Naive thymus-derived CD4-positive, alpha-beta T cell (primary cell): ENCODE data around the gene DHRS13. TPM values are rescaled to one million over a fixed set of nuclear protein-coding genes. Genes with fewer than 3 reads are reported as not detected.
"Not testable (repeated sequence)": the region's sequence is repeated elsewhere in the genome, so short reads cannot be mapped to it uniquely, and the experiment has no call there.

Experiments used
- ATAC-seq: fragments of 150-1000 bp; cut with Tn5 transposase; 2 replicates; pipeline ENCODE4 v1.10.0; 2021; ENCODE audit warnings: mild to moderate bottlenecking, moderate library complexity
- CTCF ChIA-PET: fragments of 350-600 bp; sonication (Branson Sonifier 250); formaldehyde crosslinking; loops from one replicate; lab custom pipeline; 2021; ENCODE audit warnings: antibody characterized with exemption; lab: Charles Lee
- POLR2A ChIA-PET: fragments of 350-600 bp; sonication (Branson Sonifier 250); formaldehyde crosslinking; loops from one replicate; lab custom pipeline; 2021; ENCODE audit warnings: antibody characterized with exemption, inconsistent platforms; lab: Charles Lee
- DNase-seq, 9 donors: peaks; one replicate each; pipeline versions ENCODE4 v3.0.0 to v3.0.0-alpha.2; 2020 to 2022; ENCODE audit warnings: mixed read lengths in 1 of 9
- H3K27ac ChIP-seq: one replicate; pipeline ENCODE4 v1.7.0; 2013; ENCODE audit warnings: mild to moderate bottlenecking, low read depth, low read length, moderate library complexity
- H3K27me3 ChIP-seq, 2 donors: one replicate each; pipeline ENCODE4 v1.7.0; 2013; ENCODE audit warnings: low read length in 2 of 2, mild to moderate bottlenecking in 2 of 2, moderate library complexity in 2 of 2; ENCODE audit not compliant: control insufficient read depth in 2 of 2, insufficient read depth in 2 of 2
- H3K36me3 ChIP-seq, 3 experiments: 1 replicate in 2 of 3; 2 replicates in 1 of 3; pipeline ENCODE4 v1.7.0; 2013; ENCODE audit warnings: low read length in 3 of 3, mild to moderate bottlenecking in 3 of 3, moderate library complexity in 1 of 3; ENCODE audit not compliant: insufficient read depth in 3 of 3, control insufficient read depth in 2 of 3
- H3K4me1 ChIP-seq, 2 donors: one replicate each; pipeline ENCODE4 v1.7.0; 2013; ENCODE audit warnings: low read length in 2 of 2, mild to moderate bottlenecking in 2 of 2, moderate library complexity in 1 of 2; ENCODE audit not compliant: control insufficient read depth in 2 of 2, insufficient read depth in 2 of 2
- H3K4me3 ChIP-seq: 2 replicates; pipeline ENCODE4 v1.7.0; 2013; ENCODE audit warnings: mild to moderate bottlenecking, low read length
- H3K9me3 ChIP-seq, 3 experiments: 1 replicate in 2 of 3; 2 replicates in 1 of 3; pipeline ENCODE4 v1.7.0; 2013; ENCODE audit warnings: low read length in 3 of 3; ENCODE audit not compliant: control insufficient read depth in 2 of 3
- H3K27ac Mint-ChIP-seq, 9 donors: one replicate each; pipeline ENCODE4 v1.8.0; 2020 to 2022; ENCODE audit warnings: mixed read lengths in 9 of 9, mild to moderate bottlenecking in 8 of 9, moderate library complexity in 5 of 9, inconsistent platforms in 2 of 9
- H3K27me3 Mint-ChIP-seq, 5 donors: one replicate each; pipeline ENCODE4 v1.8.0; 2021 to 2022; ENCODE audit warnings: mixed read lengths in 5 of 5, mild to moderate bottlenecking in 1 of 5
- H3K36me3 Mint-ChIP-seq, 5 donors: one replicate each; pipeline ENCODE4 v1.8.0; 2020 to 2022; ENCODE audit warnings: mixed read lengths in 5 of 5, mild to moderate bottlenecking in 3 of 5, inconsistent platforms in 1 of 5
- H3K4me1 Mint-ChIP-seq, 7 donors: one replicate each; pipeline ENCODE4 v1.8.0; 2020 to 2022; ENCODE audit warnings: mixed read lengths in 7 of 7, mild to moderate bottlenecking in 3 of 7, inconsistent platforms in 1 of 7
- H3K4me3 Mint-ChIP-seq, 10 donors: one replicate each; pipeline ENCODE4 v1.8.0; 2020 to 2022; ENCODE audit warnings: mild to moderate bottlenecking in 10 of 10, mixed read lengths in 10 of 10, moderate library complexity in 6 of 10, inconsistent platforms in 2 of 10
- H3K9me3 Mint-ChIP-seq, 11 donors: one replicate each; pipeline ENCODE4 v1.8.0; 2020 to 2022; ENCODE audit warnings: mixed read lengths in 11 of 11, mild to moderate bottlenecking in 4 of 11, inconsistent platforms in 1 of 11, moderate library complexity in 1 of 11
- intact Hi-C, 2 donors: fragments of 100-400 bp; cut with micrococcal nuclease; formaldehyde crosslinking; loops; one replicate each; pipeline ENCODE4 v1.15.1; 2023
- polyA plus RNA-seq, 2 donors: library from polyadenylated mRNA; unstranded; fragments of 300-500 nt; fragmentation: Illumina TruSeq; gene quantifications; one replicate each; pipeline ENCODE4 v1.2.3, GENCODE V29; 2021
- total RNA-seq, 6 experiments: library from RNA in 5 of 6; stranded (reverse) in 5 of 6; gene quantifications; 1 replicate in 5 of 6; 2 replicates in 1 of 6; pipeline ENCODE4 v1.2.3 and lab custom pipeline; 2021 to 2026

The DHRS13 gene
- total and polyA plus RNA-seq, 7 experiments from 2014 or later, result 15.3 to 51.3 (median 29.9) TPM

- ATAC-seq, result peak; percentile 38
Measured at GRCh38 chr17:28940142-28940541, 37.3 kb upstream of the DHRS13 start.

GRCh38 chr17:28938552-28938951, 35.7 kb upstream of the DHRS13 start:
- intact Hi-C loops, result no loop called here
- peaks cover 0 to 21% (median 3%) of the 10 kb centered on the region in 5 donors for H3K36me3 Mint-ChIP-seq

More at GRCh38 chr17:28940142-28940541, 37.3 kb upstream of the DHRS13 start:
- CTCF ChIA-PET, result interaction anchor here (2.0 kb wide), 1 partner anchor 10 kb away, joined by 4 read pairs; no protein-coding TSS in a partner anchor
- H3K36me3 Mint-ChIP-seq, result peaks cover 0 to 20% (median 3%) of the 10 kb centered on the region in 5 donors
- Histone ChIP-seq H3K27me3 (no peaks in the 10 kb centered on the region), H3K27ac (no peak overlapping the region), H3K36me3 (peaks cover 0 to 11% (median 8%) of the 10 kb centered on the region in 3 experiments), H3K4me1 (peaks cover 28 to 41% of the 10 kb centered on the region in 2 donors), H3K9me3 (no peaks in the 10 kb centered on the region), H3K4me3 (no peak overlapping the region)
- intact Hi-C loops, result loop anchor here in 1 of 2 donors (1.0 to 2.0 kb wide), 2 partner anchors 8 to 13 kb away; no protein-coding TSS in a partner anchor
- H3K4me3 Mint-ChIP-seq, result peak overlapping the region; percentile 30 to 65 (median 47)
- H3K27ac Mint-ChIP-seq, result peak overlapping the region in 8 of 9 donors; percentile 6 to 77 (median 53)
- peaks cover 61 to 97% (median 86%) of the 10 kb centered on the region in 7 donors for H3K4me1 Mint-ChIP-seq
- no peaks in the 10 kb centered on the region for H3K9me3 Mint-ChIP-seq
- no peak for DNase-seq
- POLR2A ChIA-PET, result interaction anchor here (1.0 to 12.6 kb wide), 4 partner anchors 11 to 85 kb away, joined by 3 to 107 read pairs (median 5); partner anchors contain the start of genes ERAL1 and PHF12
- H3K27me3 Mint-ChIP-seq, result no peaks in the 10 kb centered on the region

GRCh38 chr17:28937044-28937729, 34.3 kb upstream of the DHRS13 start:
- H3K27ac ChIP-seq, result no peak overlapping the region
- Mint-ChIP-seq H3K27me3 (no peaks in the 10 kb centered on the region), H3K4me3 (peak overlapping the region in 1 of 10 donors; percentile 36), H3K27ac (peak overlapping the region in 6 of 9 donors; percentile 32 to 79 (median 71)), H3K9me3 (no peaks in the 10 kb centered on the region), H3K36me3 (peaks cover 0 to 19% (median 3%) of the 10 kb centered on the region in 5 donors), H3K4me1 (peaks cover 63 to 95% (median 88%) of the 10 kb centered on the region in 7 donors)
- POLR2A ChIA-PET, result interaction anchor here (0.7 to 12.6 kb wide), 8 partner anchors 9 to 846 kb away, joined by 3 to 107 read pairs (median 4); partner anchors contain the start of genes FLOT2 and PHF12
- no peak overlapping the region for H3K4me3 ChIP-seq
- no peaks in the 10 kb centered on the region for H3K27me3 ChIP-seq
- ATAC-seq, result peak; percentile 8
- no peaks in the 10 kb centered on the region for H3K9me3 ChIP-seq
- CTCF ChIA-PET, result interaction anchor here (0.6 to 1.5 kb wide), 4 partner anchors 19 to 180 kb away, joined by 3 to 5 read pairs (median 3); no protein-coding TSS in a partner anchor
- H3K36me3 ChIP-seq, result no peaks in the 10 kb centered on the region
- peaks cover 20 to 41% of the 10 kb centered on the region in 2 donors for H3K4me1 ChIP-seq
- intact Hi-C loops, result no loop called here
- DNase-seq, result no peak

More at GRCh38 chr17:28938552-28938951, 35.7 kb upstream of the DHRS13 start:
- peaks cover 65 to 94% (median 83%) of the 10 kb centered on the region in 7 donors for H3K4me1 Mint-ChIP-seq
- H3K27me3 ChIP-seq, result no peaks in the 10 kb centered on the region
- POLR2A ChIA-PET, result interaction anchor here (0.6 to 12.6 kb wide), 8 partner anchors 9 to 319 kb away, joined by 3 to 107 read pairs (median 6); partner anchors contain the start of genes FAM222B, FLOT2 and PHF12
- H3K27ac ChIP-seq, result no peak overlapping the region
- no peaks in the 10 kb centered on the region for H3K9me3 ChIP-seq
- peaks cover 0 to 2% (median 2%) of the 10 kb centered on the region in 3 experiments for H3K36me3 ChIP-seq
- peak overlapping the region in 8 of 9 donors; percentile 32 to 86 (median 59) for H3K27ac Mint-ChIP-seq
- no peak for ATAC-seq
- no peaks in the 10 kb centered on the region for H3K27me3 Mint-ChIP-seq
- no peak for DNase-seq
- H3K4me1 ChIP-seq, result peaks cover 20 to 40% of the 10 kb centered on the region in 2 donors
- H3K9me3 Mint-ChIP-seq, result no peaks in the 10 kb centered on the region
- CTCF ChIA-PET, result interaction anchor here (0.6 to 1.7 kb wide), 2 partner anchors 8 to 21 kb away, joined by 3 read pairs; no protein-coding TSS in a partner anchor
- no peak overlapping the region for H3K4me3 ChIP-seq
- peak overlapping the region in 4 of 10 donors; percentile 16 to 65 (median 41) for H3K4me3 Mint-ChIP-seq

- H3K27me3 ChIP-seq, result no peaks in the 10 kb centered on the region
- POLR2A ChIA-PET, result interaction anchor here (0.5 to 12.6 kb wide), 3 partner anchors 11 to 86 kb away, joined by 3 to 107 read pairs (median 4); partner anchors contain the start of gene PHF12
- H3K27ac ChIP-seq, result no peak overlapping the region
- Mint-ChIP-seq H3K27me3 (no peaks in the 10 kb centered on the region), H3K27ac (peak overlapping the region in 8 of 9 donors; percentile 24 to 83 (median 74)), H3K4me3 (peak overlapping the region in 2 of 10 donors; percentile 15 to 45), H3K36me3 (peaks cover 0 to 14% (median 0%) of the 10 kb centered on the region in 5 donors), H3K4me1 (peaks cover 50 to 92% (median 82%) of the 10 kb centered on the region in 7 donors), H3K9me3 (no peaks in the 10 kb centered on the region)
- H3K36me3 ChIP-seq, result no peaks in the 10 kb centered on the region
- intact Hi-C loops, result no loop called here
- ATAC-seq, result no peak
- DNase-seq, result no peak
- no peak overlapping the region for H3K4me3 ChIP-seq
- H3K4me1 ChIP-seq, result peaks cover 20 to 38% of the 10 kb centered on the region in 2 donors
- H3K9me3 ChIP-seq, result no peaks in the 10 kb centered on the region
- CTCF ChIA-PET, result interaction anchor here (1.2 to 1.5 kb wide), 2 partner anchors 18 to 181 kb away, joined by 3 read pairs; no protein-coding TSS in a partner anchor
Measured at GRCh38 chr17:28935744-28936460, 33.0 kb upstream of the DHRS13 start.

GRCh38 chr17:28934508-28934907, 31.6 kb upstream of the DHRS13 start:
- H3K9me3 Mint-ChIP-seq, H3K4me3 ChIP-seq, H3K27ac ChIP-seq, DNase-seq, H3K27me3 Mint-ChIP-seq, ATAC-seq, intact Hi-C loops, H3K4me3 Mint-ChIP-seq, H3K9me3 ChIP-seq, H3K27me3 ChIP-seq, H3K36me3 ChIP-seq: not testable (repeated sequence)
- POLR2A ChIA-PET, result interaction anchor here (0.9 to 12.6 kb wide), 5 partner anchors 9 to 91 kb away, joined by 3 to 107 read pairs (median 4); partner anchors contain the start of genes FAM222B and PHF12
- peaks cover 19 to 24% of the 10 kb centered on the region in 2 donors for H3K4me1 ChIP-seq
- Mint-ChIP-seq H3K36me3 (peaks cover 0 to 21% (median 7%) of the 10 kb centered on the region in 5 donors), H3K27ac (peak overlapping the region in 4 of 9 donors; percentile 15 to 73 (median 53)), H3K4me1 (peaks cover 46 to 92% (median 78%) of the 10 kb centered on the region in 7 donors)
- CTCF ChIA-PET, result interaction anchor here (0.7 to 1.2 kb wide), 3 partner anchors 11 to 170 kb away, joined by 3 to 4 read pairs (median 4); no protein-coding TSS in a partner anchor
